Erythroblast (primary cell): Measurements from ENCODE around the gene LAMA1.

Source experiments
- GATA1 ChIP-seq: IDR thresholded peaks from 2 replicates; pipeline ENCODE4 v1.6.1; 2011; ENCODE audit warnings: low read depth, mild to moderate bottlenecking, control low read depth, low read length, moderate library complexity
- POLR2A ChIP-seq: IDR thresholded peaks from 2 replicates; pipeline ENCODE4 v1.6.1; 2011; ENCODE audit warnings: mild to moderate bottlenecking, low read length

DNA sequence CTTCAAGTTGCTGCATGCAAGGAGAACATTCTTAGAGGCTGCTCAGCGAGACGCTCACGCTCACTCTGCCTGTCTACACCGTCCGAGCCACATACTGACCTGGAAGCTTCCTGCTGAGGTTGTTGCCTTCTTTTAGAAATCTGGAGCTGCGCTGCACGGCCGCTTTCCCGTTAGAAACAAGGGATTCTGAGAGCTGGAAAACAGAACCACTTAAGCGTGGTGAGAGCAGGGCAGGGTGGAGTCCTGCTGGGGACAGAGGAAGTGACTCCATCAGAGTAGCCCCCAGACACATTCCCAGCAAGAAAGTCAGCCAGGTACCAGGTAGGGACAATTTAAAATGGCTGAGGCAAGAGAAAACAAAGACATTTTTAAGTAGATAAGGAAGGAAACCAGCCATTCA lies 135.2 kb downstream of the LAMA1 start:
- TF ChIP-seq POLR2A = no peak
- TF ChIP-seq GATA1 = no peak
